NT2/D1 (cell line): ENCODE data around the gene LCE7A.

Experiments
- DNase-seq: peaks from one replicate; pipeline ENCODE4 v3.0.0-alpha.2; 2011; ENCODE audit warnings: low read depth, low spot score
- H3K27me3 ChIP-seq: 2 replicates; pipeline ENCODE4 v1.6.0; 2011; ENCODE audit warnings: mild to moderate bottlenecking; ENCODE audit not compliant: insufficient read length, insufficient read depth
- H3K36me3 ChIP-seq: 2 replicates; pipeline ENCODE4 v1.6.1; 2011; ENCODE audit warnings: mild to moderate bottlenecking, low read length, mixed read lengths; ENCODE audit not compliant: insufficient read depth, insufficient read length
- H3K4me1 ChIP-seq: 2 replicates; pipeline ENCODE4 v1.5.1; 2011; ENCODE audit not compliant: insufficient read depth, insufficient read length
- H3K4me3 ChIP-seq: 2 replicates; pipeline ENCODE4 v1.5.1; 2011; ENCODE audit warnings: low read depth; ENCODE audit not compliant: insufficient read length
- H3K9ac ChIP-seq: 2 replicates; pipeline ENCODE4 v1.6.0; 2011; ENCODE audit warnings: low read depth; ENCODE audit not compliant: insufficient read length
- H3K9me3 ChIP-seq: 2 replicates; pipeline ENCODE4 v1.5.1; 2011; ENCODE audit warnings: mild to moderate bottlenecking, low read length; ENCODE audit not compliant: insufficient read depth
- SUZ12 ChIP-seq: IDR thresholded peaks from 2 replicates; pipeline ENCODE4 v1.6.1; 2011; ENCODE audit not compliant: insufficient read length, insufficient read depth; ENCODE audit errors: extremely low read depth
- YY1 ChIP-seq: IDR thresholded peaks from 2 replicates; pipeline ENCODE4 v1.6.1; 2011; ENCODE audit not compliant: insufficient read length, insufficient read depth
- ZNF274 ChIP-seq: IDR thresholded peaks from 2 replicates; pipeline ENCODE4 v1.6.1; 2011; ENCODE audit warnings: mild to moderate bottlenecking, low read depth, low read length

The LCE7A gene

GRCh38 chr1:152842556-152842955 is 17.2 kb upstream of the LCE7A start, which contains the start of gene LCE6A:
Gene LCE6A (plus strand): TSS chr1:152842856. CDS start chr1:152843521, 665 bp downstream.
- Histone ChIP-seq H3K4me1 (no peaks in the 10 kb centered on the region), H3K27me3 (no peaks in the 10 kb centered on the region), H3K9me3 (no peaks in the 10 kb centered on the region), H3K4me3 (no peak within 1 kb of the TSS), H3K9ac (no peak within 1 kb of the TSS), H3K36me3 (no peaks in the 10 kb centered on the region)
- TF ChIP-seq ZNF274 (no peak), YY1 (no peak), SUZ12 (no peak)
- no peak for DNase-seq

- no peaks in the 10 kb centered on the region for H3K4me1 ChIP-seq
- TF ChIP-seq YY1: no peak
- DNase-seq: no peak
- H3K9ac ChIP-seq: no peak overlapping the region
- H3K9me3 ChIP-seq: no peaks in the 10 kb centered on the region
- H3K4me3 ChIP-seq: no peak overlapping the region
- H3K27me3 ChIP-seq: no peaks in the 10 kb centered on the region
- H3K36me3 ChIP-seq: no peaks in the 10 kb centered on the region
These were observed 4.1 kb upstream of the LCE7A start for GRCh38 chr1:152855661-152856060.

GRCh38 chr1:152858062-152858461 is 1.7 kb upstream of the LCE7A start:
- Histone ChIP-seq H3K4me1 (no peaks in the 10 kb centered on the region), H3K9me3 (no peaks in the 10 kb centered on the region), H3K9ac (no peak overlapping the region), H3K4me3 (no peak overlapping the region), H3K27me3 (no peaks in the 10 kb centered on the region), H3K36me3 (no peaks in the 10 kb centered on the region)
- TF ChIP-seq ZNF274 (no peak), SUZ12 (no peak), YY1 (no peak)
- DNase-seq: no peak

GRCh38 chr1:152860129-152860528 is 333 bp downstream of the LCE7A start:
- no peaks in the 10 kb centered on the region for H3K9me3 ChIP-seq
- H3K27me3 ChIP-seq: no peaks in the 10 kb centered on the region
- no peaks in the 10 kb centered on the region for H3K36me3 ChIP-seq
- H3K4me1 ChIP-seq: no peaks in the 10 kb centered on the region
- DNase-seq: no peak
- no peak overlapping the region for H3K9ac ChIP-seq
- no peak overlapping the region for H3K4me3 ChIP-seq
- TF ChIP-seq SUZ12: no peak
- TF ChIP-seq ZNF274: no peak
- no peak for TF ChIP-seq YY1

GRCh38 chr1:152861374-152861773 is 1.6 kb downstream of the LCE7A start:
- H3K27me3 ChIP-seq: no peaks in the 10 kb centered on the region
- no peak for DNase-seq
- no peaks in the 10 kb centered on the region for H3K36me3 ChIP-seq
- no peaks in the 10 kb centered on the region for H3K4me1 ChIP-seq
- H3K9me3 ChIP-seq: no peaks in the 10 kb centered on the region
- no peak overlapping the region for H3K9ac ChIP-seq
- no peak overlapping the region for H3K4me3 ChIP-seq
- no peak for TF ChIP-seq SUZ12
- TF ChIP-seq ZNF274: no peak
- no peak for TF ChIP-seq YY1

- Histone ChIP-seq H3K4me3 (no peak overlapping the region), H3K27me3 (no peaks in the 10 kb centered on the region), H3K9ac (no peak overlapping the region), H3K36me3 (no peaks in the 10 kb centered on the region), H3K9me3 (no peaks in the 10 kb centered on the region), H3K4me1 (no peaks in the 10 kb centered on the region)
- TF ChIP-seq YY1 (no peak), ZNF274 (no peak), SUZ12 (no peak)
- no peak for DNase-seq
These were observed 4.6 kb downstream of the LCE7A start for GRCh38 chr1:152864443-152864842.

GRCh38 chr1:152866321-152866720 is 6.5 kb downstream of the LCE7A start:
- Histone ChIP-seq H3K9me3 (no peaks in the 10 kb centered on the region), H3K36me3 (no peaks in the 10 kb centered on the region), H3K9ac (no peak overlapping the region), H3K27me3 (no peaks in the 10 kb centered on the region), H3K4me3 (no peak overlapping the region), H3K4me1 (no peaks in the 10 kb centered on the region)
- TF ChIP-seq ZNF274 (no peak), YY1 (no peak), SUZ12 (no peak)
- DNase-seq: no peak

- Histone ChIP-seq H3K36me3 (no peaks in the 10 kb centered on the region), H3K9me3 (no peaks in the 10 kb centered on the region), H3K4me1 (no peaks in the 10 kb centered on the region), H3K9ac (no peak overlapping the region), H3K27me3 (no peaks in the 10 kb centered on the region), H3K4me3 (no peak overlapping the region)
- TF ChIP-seq YY1: no peak
- TF ChIP-seq ZNF274: no peak
- no peak for TF ChIP-seq SUZ12
- DNase-seq: peak; percentile 77
These were observed 10.1 kb downstream of the LCE7A start for GRCh38 chr1:152869808-152870419.
